Measurements from ENCODE around the gene CARD9.
"Not testable (repeated sequence)": the region's sequence is repeated elsewhere in the genome, so short reads cannot be mapped to it uniquely, and the experiment has no call there.

The CARD9 gene

GRCh38 chr9:136373300-136374182, at the start of gene CARD9:
Gene CARD9, minus strand, starts transcription at chr9:136373669. Its CDS starts 1,591 bp downstream, at chr9:136372078.
- no peak for DNase-seq

GRCh38 chr9:136422876-136423275, 49.4 kb upstream of the CARD9 start:
- DNase-seq = no peak

- DNase-seq = no peak
Measured at GRCh38 chr9:136421791-136422190, 48.3 kb upstream of the CARD9 start.

GRCh38 chr9:136419092-136419420, 45.6 kb upstream of the CARD9 start:
- no peak for DNase-seq

GRCh38 chr9:136418182-136419091, 45.0 kb upstream of the CARD9 start:
- DNase-seq = no peak

GRCh38 chr9:136416914-136417313, 43.4 kb upstream of the CARD9 start:
- no peak for DNase-seq

GRCh38 chr9:136416427-136416826, 43.0 kb upstream of the CARD9 start:
- DNase-seq = no peak

- DNase-seq = no peak
Measured at GRCh38 chr9:136412962-136413361, 39.5 kb upstream of the CARD9 start.

GRCh38 chr9:136411378-136411777, 37.9 kb upstream of the CARD9 start:
- DNase-seq = no peak

- DNase-seq = peak; percentile 86 to 97 (median 92)
Measured at GRCh38 chr9:136410500-136411287, 37.2 kb upstream of the CARD9 start, which contains the start of the genes ENTR1 and PMPCA. Gene ENTR1, minus strand, starts transcription at chr9:136410614. Its CDS starts 217 bp downstream, at chr9:136410397. Gene PMPCA, plus strand, starts transcription at chr9:136410658. Its CDS starts 11 bp downstream, at chr9:136410669.

- DNase-seq = no peak
Measured at GRCh38 chr9:136409557-136410455, 36.3 kb upstream of the CARD9 start.

- DNase-seq = no peak
Measured at GRCh38 chr9:136407911-136408310, 34.4 kb upstream of the CARD9 start.

- not testable (repeated sequence) for DNase-seq
Measured at GRCh38 chr9:136407061-136407460, 33.6 kb upstream of the CARD9 start.

GRCh38 chr9:136405904-136406303, 32.4 kb upstream of the CARD9 start:
- DNase-seq = not testable (repeated sequence)

GRCh38 chr9:136405481-136405880, 32.0 kb upstream of the CARD9 start:
- DNase-seq = no peak

GRCh38 chr9:136404801-136405136, 31.3 kb upstream of the CARD9 start:
- DNase-seq = no peak

- DNase-seq = peak in 1 of 4 experiments; percentile 20
Measured at GRCh38 chr9:136403915-136404800, 30.7 kb upstream of the CARD9 start.

GRCh38 chr9:136403538-136403914, 30.1 kb upstream of the CARD9 start:
- DNase-seq = peak; percentile 34 to 54 (median 48)

GRCh38 chr9:136402067-136402466, 28.6 kb upstream of the CARD9 start:
- DNase-seq = no peak

GRCh38 chr9:136401173-136401922, 27.9 kb upstream of the CARD9 start:
- no peak for DNase-seq

Data from activated CD4-positive, CD25-positive, alpha-beta regulatory T cell (primary cell).